ENCODE results near the gene ULK4.
"Not testable (repeated sequence)": the region's sequence is repeated elsewhere in the genome, so short reads cannot be mapped to it uniquely, and the experiment has no call there.

DNA sequence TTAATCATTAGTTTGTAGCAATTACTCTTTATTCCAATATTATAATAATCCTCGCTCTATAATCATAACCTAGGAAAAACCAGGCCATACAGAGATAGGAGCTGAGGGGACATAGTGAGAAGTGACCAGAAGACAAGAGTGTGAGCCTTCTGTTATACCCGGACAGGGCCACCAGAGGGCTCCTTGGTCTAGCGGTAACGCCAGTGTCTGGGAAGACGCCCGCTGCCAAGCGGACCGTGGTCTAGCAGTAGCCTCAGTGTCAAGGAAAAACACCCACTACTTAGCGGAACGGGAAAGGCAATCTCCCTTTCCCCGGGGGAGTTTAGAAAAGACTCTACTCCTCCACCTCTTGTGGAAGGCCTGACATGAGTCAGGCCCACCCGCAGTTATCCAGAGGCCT is 266.1 kb downstream of the ULK4 start:
- not testable (repeated sequence) for TF ChIP-seq CTCF (IDR thresholded peaks at IDR 0.05; ENCODE audit: insufficient read depth, low read length); POLR2AphosphoS5 (IDR thresholded peaks at IDR 0.05; ENCODE audit: low read depth); REST (IDR thresholded peaks at IDR 0.05; ENCODE audit: insufficient replicate concordance, low read depth)
